SU-DHL-6 (cell line): ENCODE measurements around the gene WIPF1.

ENCODE experiments used
- H2AFZ ChIP-seq: fragments of 200-600 bp; sonication (generic); 2 replicates; pipeline ENCODE4 v1.6.1; 2014; ENCODE audit warnings: low read depth, mild to moderate bottlenecking, moderate library complexity, mixed read lengths, antibody characterized with exemption, low read length; ENCODE audit not compliant: severe bottlenecking
- H3F3A ChIP-seq: fragments of 200-600 bp; shearing (Covaris generic); 2 replicates; pipeline ENCODE4 v1.6.0; 2016; ENCODE audit warnings: antibody characterized with exemption, mild to moderate bottlenecking; ENCODE audit not compliant: insufficient read depth
- H3K27ac ChIP-seq: fragments of 200-600 bp; sonication (generic); 2 replicates; pipeline ENCODE4 v1.5.1; 2016; ENCODE audit warnings: low read depth, mild to moderate bottlenecking, low read length, moderate library complexity, mixed read lengths
- H3K27me3 ChIP-seq: fragments of 200-600 bp; sonication (generic), shearing (Covaris generic); 2 replicates; pipeline ENCODE4 v1.6.0; 2014; ENCODE audit warnings: mild to moderate bottlenecking, low read length
- H3K36me3 ChIP-seq: fragments of 200-600 bp; sonication (generic); 2 replicates; pipeline ENCODE4 v1.6.1; 2014; ENCODE audit warnings: mild to moderate bottlenecking, low read length, mixed read lengths
- H3K4me2 ChIP-seq: fragments of 300-600, 200-600 bp; shearing (Covaris generic), sonication (generic); 2 replicates; pipeline ENCODE4 v1.6.0; 2014; ENCODE audit warnings: low read length, low read depth, mild to moderate bottlenecking; ENCODE audit not compliant: poor library complexity, severe bottlenecking
- H3K4me3 ChIP-seq: fragments of 200-600 bp; sonication (generic); 2 replicates; pipeline ENCODE4 v1.5.1; 2014; ENCODE audit warnings: antibody characterized with exemption, low read length, mild to moderate bottlenecking, mixed read lengths; ENCODE audit not compliant: insufficient read depth, poor library complexity, severe bottlenecking
- H3K79me2 ChIP-seq: fragments of 200-600 bp; sonication (generic); 2 replicates; pipeline ENCODE4 v1.6.1; 2014; ENCODE audit warnings: mild to moderate bottlenecking, low read length, moderate library complexity; ENCODE audit not compliant: insufficient read depth
- H3K9ac ChIP-seq: fragments of 200-600 bp; sonication (generic); 2 replicates; pipeline ENCODE4 v1.7.0; 2014; ENCODE audit warnings: mild to moderate bottlenecking, low read length
- H3K9me2 ChIP-seq: fragments of 200-600 bp; sonication (generic); replicated peaks from 2 replicates; pipeline ENCODE4 v1.6.1; 2014; ENCODE audit warnings: low read length; ENCODE audit not compliant: insufficient read depth
- H3K9me3 ChIP-seq: fragments of 200-600 bp; sonication (generic); 2 replicates; pipeline ENCODE4 v1.6.1; 2014; ENCODE audit warnings: low read length, mixed read lengths; ENCODE audit not compliant: insufficient read depth
- H4K20me1 ChIP-seq: fragments of 200-600 bp; sonication (generic); 2 replicates; pipeline ENCODE4 v1.6.1; 2014; ENCODE audit warnings: low read depth, mild to moderate bottlenecking, antibody characterized with exemption, low read length, moderate library complexity, mixed read lengths
- CTCF ChIP-seq: fragments of 200-600 bp; sonication (generic); IDR thresholded peaks from one replicate; pipeline ENCODE4 v1.5.1; 2017; ENCODE audit warnings: antibody characterized with exemption, mild to moderate bottlenecking, low read length, moderate library complexity; ENCODE audit not compliant: insufficient read depth, poor library complexity, severe bottlenecking
- EZH2phosphoT487 ChIP-seq: fragments of 200-600 bp; sonication (generic), shearing (Covaris generic); conservative IDR thresholded peaks from 2 replicates; pipeline ENCODE4 v1.6.1; 2018; ENCODE audit warnings: mild to moderate bottlenecking, antibody characterized with exemption, low read length, moderate library complexity, mixed read lengths

WIPF1 gene

GRCh38 chr2:174585657-174586252 lies 11.8 kb downstream of the WIPF1 start:
- H3K36me3 ChIP-seq: peaks cover 31% of the 10 kb centered on the region
- no peak overlapping the region for H2AFZ ChIP-seq
- H3K27me3 ChIP-seq: no peaks in the 10 kb centered on the region
- H3K79me2 ChIP-seq: peaks cover 83% of the 10 kb centered on the region
- no peaks in the 10 kb centered on the region for H4K20me1 ChIP-seq
- H3K4me3 ChIP-seq: no peak overlapping the region
- H3K4me2 ChIP-seq: no peak overlapping the region
- no peak overlapping the region for H3K27ac ChIP-seq
- H3K9me2 ChIP-seq: no peaks in the 10 kb centered on the region
- no peak overlapping the region for H3K9ac ChIP-seq
- H3K9me3 ChIP-seq: no peaks in the 10 kb centered on the region
- H3F3A ChIP-seq: no peaks in the 10 kb centered on the region; the same call in 1 of the 2 replicates
- TF ChIP-seq CTCF: no peak
- TF ChIP-seq EZH2phosphoT487: no peak

GRCh38 chr2:174585146-174585545 lies 12.5 kb downstream of the WIPF1 start:
- H3K9me2 ChIP-seq: no peaks in the 10 kb centered on the region
- H3K79me2 ChIP-seq: peaks cover 83% of the 10 kb centered on the region

GRCh38 chr2:174581491-174581890 lies 16.1 kb downstream of the WIPF1 start:
- Histone ChIP-seq H3K9ac (no peak overlapping the region), H3K9me3 (no peaks in the 10 kb centered on the region), H4K20me1 (peaks cover 4% of the 10 kb centered on the region; the same call in 1 of the 2 replicates), H3K27me3 (no peaks in the 10 kb centered on the region), H3K36me3 (peaks cover 69% of the 10 kb centered on the region), H3K79me2 (peaks cover 46% of the 10 kb centered on the region), H3K9me2 (no peaks in the 10 kb centered on the region), H3K4me3 (no peak overlapping the region), H3K4me2 (no peak overlapping the region), H3F3A (peaks cover 13% of the 10 kb centered on the region; the same call in 1 of the 2 replicates), H3K27ac (no peak overlapping the region), H2AFZ (no peak overlapping the region)
- TF ChIP-seq EZH2phosphoT487: no peak
- no peak for TF ChIP-seq CTCF

More at GRCh38 chr2:174585146-174585545, 12.5 kb downstream of the WIPF1 start:
- no peaks in the 10 kb centered on the region for H3K9me3 ChIP-seq
- no peaks in the 10 kb centered on the region for H4K20me1 ChIP-seq
- H3K9ac ChIP-seq: no peak overlapping the region
- no peaks in the 10 kb centered on the region for H3F3A ChIP-seq
- no peak overlapping the region for H3K27ac ChIP-seq
- H3K4me3 ChIP-seq: no peak overlapping the region
- no peak for TF ChIP-seq EZH2phosphoT487
- TF ChIP-seq CTCF: no peak
- H2AFZ ChIP-seq: no peak overlapping the region
- peaks cover 38% of the 10 kb centered on the region for H3K36me3 ChIP-seq
- no peak overlapping the region for H3K4me2 ChIP-seq
- H3K27me3 ChIP-seq: no peaks in the 10 kb centered on the region
